ENCODE results near the gene MAP2K7.

Gene MAP2K7

DNA sequence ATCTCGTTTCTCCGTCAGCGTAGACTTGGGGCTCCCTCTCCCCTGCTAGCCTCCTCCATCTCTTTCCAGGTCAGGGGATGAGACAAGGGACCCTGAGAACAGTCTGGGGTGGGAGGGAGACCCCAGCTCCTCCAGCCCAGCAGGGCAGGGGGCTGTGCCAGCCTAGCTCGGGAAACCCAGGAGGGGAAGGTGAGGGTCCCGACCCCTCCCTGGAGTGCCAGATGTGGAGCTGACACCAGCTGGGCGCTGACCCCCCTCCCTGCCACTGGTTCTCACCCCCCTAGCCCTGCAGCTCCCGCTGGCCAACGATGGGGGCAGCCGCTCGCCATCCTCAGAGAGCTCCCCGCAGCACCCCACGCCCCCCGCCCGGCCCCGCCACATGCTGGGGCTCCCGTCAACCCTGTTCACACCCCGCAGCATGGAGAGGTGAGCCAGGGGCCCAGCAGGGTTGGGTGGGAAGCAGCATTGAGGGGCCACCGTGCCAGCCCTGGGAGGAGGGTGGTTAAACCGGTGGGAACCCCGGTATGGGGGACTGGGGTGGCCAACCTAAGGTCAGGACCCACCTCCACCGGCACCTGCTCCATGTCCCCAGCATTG is 5.9 kb downstream of the MAP2K7 start:
- H2BK5ac ChIP-seq (ENCODE audit: low read depth, low read length, poor library complexity, severe bottlenecking): no peak overlapping the region
- H3K79me1 ChIP-seq (replicated peaks; ENCODE audit: low read length, poor library complexity, severe bottlenecking): peaks cover 43% of the 10 kb centered on the region
- H2AK5ac ChIP-seq (ENCODE audit: low read length, severe bottlenecking): no peak overlapping the region
- no peak overlapping the region for H3K4ac ChIP-seq (ENCODE audit: low read depth in 1 of 2, low read length in 2 of 2)
- H3K36me3 ChIP-seq (ENCODE audit: control insufficient read depth in 1 of 2, insufficient read depth in 2 of 2, low read depth in 1 of 2, low read length in 2 of 2): peaks cover 38 to 84% of the 10 kb centered on the region in 2 experiments
- H3K4me1 ChIP-seq (ENCODE audit: control insufficient read depth, insufficient read depth, low read depth, low read length): peaks cover 31% of the 10 kb centered on the region
- no peak overlapping the region for H3K14ac ChIP-seq (ENCODE audit: low read length in 2 of 2)
- no peak overlapping the region for H2BK15ac ChIP-seq (ENCODE audit: low read depth, poor library complexity, severe bottlenecking)
- no peak overlapping the region for H3K4me3 ChIP-seq (ENCODE audit: insufficient read depth in 1 of 2, low read depth in 1 of 2, low read length in 2 of 2)
- no peak overlapping the region for H3K27ac ChIP-seq (ENCODE audit: low read length, poor library complexity, severe bottlenecking)
- no peak overlapping the region for H4K8ac ChIP-seq (ENCODE audit: low read length)
- H3K4me2 ChIP-seq (ENCODE audit: low read length, poor library complexity, severe bottlenecking): no peak overlapping the region
- H3K27me3 ChIP-seq (ENCODE audit: control insufficient read depth in 1 of 2, insufficient read depth in 1 of 2, low read length in 2 of 2): peaks cover under 1 to 2% of the 10 kb centered on the region in 2 experiments
- no peak for DNase-seq
- no peak overlapping the region for H3K18ac ChIP-seq (ENCODE audit: low read depth in 1 of 2, low read length in 2 of 2)
- no peak overlapping the region for H3K23ac ChIP-seq (ENCODE audit: low read length in 2 of 2)
- H3K9ac ChIP-seq (ENCODE audit: low read length): no peak overlapping the region
- H3K9me3 ChIP-seq (ENCODE audit: control insufficient read depth, low read length): no peaks in the 10 kb centered on the region
- H4K91ac ChIP-seq (ENCODE audit: low read length): no peak overlapping the region
- no peak overlapping the region for H2BK12ac ChIP-seq (ENCODE audit: low read length in 2 of 2)
- no peak overlapping the region for H2AFZ ChIP-seq (ENCODE audit: low read depth, low read length)
- 94% methylated on average over 15 of the region's 21 CpGs for WGBS
- H2BK120ac ChIP-seq (ENCODE audit: low read depth, low read length): no peak overlapping the region

DNA sequence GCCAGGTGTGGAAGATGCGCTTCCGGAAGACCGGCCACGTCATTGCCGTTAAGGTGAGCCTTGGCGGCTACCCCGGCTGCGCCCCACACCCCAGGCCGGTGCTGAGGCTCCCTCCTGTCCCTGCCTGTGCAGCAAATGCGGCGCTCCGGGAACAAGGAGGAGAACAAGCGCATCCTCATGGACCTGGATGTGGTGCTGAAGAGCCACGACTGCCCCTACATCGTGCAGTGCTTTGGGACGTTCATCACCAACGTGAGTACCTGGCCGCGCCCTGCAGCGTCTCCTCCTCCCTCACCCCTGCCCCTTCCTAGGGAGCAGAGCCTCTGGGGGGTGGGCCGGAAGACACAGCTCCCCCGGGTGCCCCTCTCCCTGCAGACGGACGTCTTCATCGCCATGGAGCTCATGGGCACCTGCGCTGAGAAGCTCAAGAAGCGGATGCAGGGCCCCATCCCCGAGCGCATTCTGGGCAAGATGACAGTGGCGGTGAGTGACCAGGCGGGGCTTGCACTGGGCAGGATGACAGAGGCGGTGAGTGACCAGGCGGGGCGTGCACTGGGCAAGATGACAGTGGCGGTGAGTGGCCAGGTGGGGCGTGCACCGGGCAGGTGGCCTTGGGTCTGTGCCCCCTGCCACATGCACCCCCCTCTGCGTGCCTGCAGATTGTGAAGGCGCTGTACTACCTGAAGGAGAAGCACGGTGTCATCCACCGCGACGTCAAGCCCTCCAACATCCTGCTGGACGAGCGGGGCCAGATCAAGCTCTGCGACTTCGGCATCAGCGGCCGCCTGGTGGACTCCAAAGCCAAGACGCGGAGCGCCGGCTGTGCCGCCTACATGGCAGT is 6.9 kb downstream of the MAP2K7 start:
- no peak overlapping the region for H2AFZ ChIP-seq (ENCODE audit: low read depth, low read length)
- H2AK5ac ChIP-seq (ENCODE audit: low read length, severe bottlenecking): no peak overlapping the region
- no peak overlapping the region for H2BK12ac ChIP-seq (ENCODE audit: low read length in 2 of 2)
- H3K4ac ChIP-seq (ENCODE audit: low read depth in 1 of 2, low read length in 2 of 2): no peak overlapping the region
- peaks cover 9 to 10% of the 10 kb centered on the region in 2 experiments for H3K27me3 ChIP-seq (ENCODE audit: control insufficient read depth in 1 of 2, insufficient read depth in 1 of 2, low read length in 2 of 2)
- no peak for DNase-seq
- H3K14ac ChIP-seq (ENCODE audit: low read length in 2 of 2): no peak overlapping the region
- no peak overlapping the region for H2BK15ac ChIP-seq (ENCODE audit: low read depth, poor library complexity, severe bottlenecking)
- no peak overlapping the region for H3K23ac ChIP-seq (ENCODE audit: low read length in 2 of 2)
- peaks cover 24% of the 10 kb centered on the region for H3K4me1 ChIP-seq (ENCODE audit: control insufficient read depth, insufficient read depth, low read depth, low read length)
- H3K9ac ChIP-seq (ENCODE audit: low read length): no peak overlapping the region
- no peaks in the 10 kb centered on the region for H3K9me3 ChIP-seq (ENCODE audit: control insufficient read depth, low read length)
- no peak overlapping the region for H3K4me3 ChIP-seq (ENCODE audit: insufficient read depth in 1 of 2, low read depth in 1 of 2, low read length in 2 of 2)
- H3K36me3 ChIP-seq (ENCODE audit: control insufficient read depth in 1 of 2, insufficient read depth in 2 of 2, low read depth in 1 of 2, low read length in 2 of 2): peaks cover 38 to 86% of the 10 kb centered on the region in 2 experiments
- no peak overlapping the region for H4K8ac ChIP-seq (ENCODE audit: low read length)
- WGBS: 98% methylated on average over 54 of the region's 54 CpGs
- H4K91ac ChIP-seq (ENCODE audit: low read length): no peak overlapping the region
- H3K18ac ChIP-seq (ENCODE audit: low read depth in 1 of 2, low read length in 2 of 2): no peak overlapping the region
- no peak overlapping the region for H2BK120ac ChIP-seq (ENCODE audit: low read depth, low read length)
- H3K79me1 ChIP-seq (replicated peaks; ENCODE audit: low read length, poor library complexity, severe bottlenecking): peaks cover 39% of the 10 kb centered on the region
- no peak overlapping the region for H2BK5ac ChIP-seq (ENCODE audit: low read depth, low read length, poor library complexity, severe bottlenecking)
- H3K4me2 ChIP-seq (ENCODE audit: low read length, poor library complexity, severe bottlenecking): no peak overlapping the region
- H3K27ac ChIP-seq (ENCODE audit: low read length, poor library complexity, severe bottlenecking): no peak overlapping the region

DNA sequence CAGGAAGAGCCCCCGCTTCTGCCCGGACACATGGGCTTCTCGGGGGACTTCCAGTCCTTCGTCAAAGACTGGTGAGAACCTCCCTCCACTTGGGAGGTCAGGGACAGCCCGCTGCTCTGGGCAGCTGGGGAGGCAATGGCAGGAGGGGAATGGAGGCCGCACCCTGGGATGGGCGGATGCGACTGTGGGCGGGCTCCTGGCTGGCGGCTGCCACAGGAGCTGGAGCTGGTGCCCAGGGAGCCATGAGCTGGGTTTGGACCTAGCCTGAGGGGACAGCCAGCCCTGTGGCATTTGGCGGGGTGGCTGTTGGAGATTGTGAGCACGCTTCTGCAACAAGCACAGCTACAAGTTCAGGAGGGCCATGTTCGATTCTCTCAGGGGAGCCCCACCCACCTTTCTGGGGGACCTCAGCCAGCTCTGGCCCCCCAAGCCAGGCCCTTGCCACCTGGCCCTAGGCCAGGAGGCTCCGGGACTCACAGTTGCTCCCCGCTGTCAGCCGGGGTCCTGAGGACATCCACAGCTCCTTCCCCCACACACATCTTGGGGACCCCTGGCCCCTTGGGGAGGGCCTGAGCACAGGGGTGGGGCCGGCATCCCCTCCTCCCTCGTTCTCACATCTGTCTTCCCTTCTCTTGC is 7.9 kb downstream of the MAP2K7 start:
- Histone ChIP-seq H2AFZ (ENCODE audit: low read depth, low read length) (no peak overlapping the region), H2AK5ac (ENCODE audit: low read length, severe bottlenecking) (no peak overlapping the region), H3K4me1 (ENCODE audit: control insufficient read depth, insufficient read depth, low read depth, low read length) (peaks cover 28% of the 10 kb centered on the region), H3K4ac (ENCODE audit: low read depth in 1 of 2, low read length in 2 of 2) (no peak overlapping the region), H2BK12ac (ENCODE audit: low read length in 2 of 2) (no peak overlapping the region), H3K9me3 (ENCODE audit: control insufficient read depth, low read length) (no peaks in the 10 kb centered on the region), H3K4me3 (ENCODE audit: insufficient read depth in 1 of 2, low read depth in 1 of 2, low read length in 2 of 2) (no peak overlapping the region), H2BK120ac (ENCODE audit: low read depth, low read length) (no peak overlapping the region), H3K14ac (ENCODE audit: low read length in 2 of 2) (no peak overlapping the region), H3K27ac (ENCODE audit: low read length, poor library complexity, severe bottlenecking) (no peak overlapping the region), H3K79me1 (replicated peaks; ENCODE audit: low read length, poor library complexity, severe bottlenecking) (peaks cover 34% of the 10 kb centered on the region), H3K23ac (ENCODE audit: low read length in 2 of 2) (no peak overlapping the region), H3K18ac (ENCODE audit: low read depth in 1 of 2, low read length in 2 of 2) (no peak overlapping the region), H3K9ac (ENCODE audit: low read length) (no peak overlapping the region), H2BK5ac (ENCODE audit: low read depth, low read length, poor library complexity, severe bottlenecking) (no peak overlapping the region), H4K91ac (ENCODE audit: low read length) (no peak overlapping the region), H3K27me3 (ENCODE audit: control insufficient read depth in 1 of 2, insufficient read depth in 1 of 2, low read length in 2 of 2) (peaks cover 15 to 17% of the 10 kb centered on the region in 2 experiments), H3K4me2 (ENCODE audit: low read length, poor library complexity, severe bottlenecking) (no peak overlapping the region), H3K36me3 (ENCODE audit: control insufficient read depth in 1 of 2, insufficient read depth in 2 of 2, low read depth in 1 of 2, low read length in 2 of 2) (peaks cover 34 to 77% of the 10 kb centered on the region in 2 experiments), H2BK15ac (ENCODE audit: low read depth, poor library complexity, severe bottlenecking) (no peak overlapping the region), H4K8ac (ENCODE audit: low read length) (no peak overlapping the region)
- DNase-seq: no peak
- 97% methylated on average over 18 of the region's 18 CpGs for WGBS

DNA sequence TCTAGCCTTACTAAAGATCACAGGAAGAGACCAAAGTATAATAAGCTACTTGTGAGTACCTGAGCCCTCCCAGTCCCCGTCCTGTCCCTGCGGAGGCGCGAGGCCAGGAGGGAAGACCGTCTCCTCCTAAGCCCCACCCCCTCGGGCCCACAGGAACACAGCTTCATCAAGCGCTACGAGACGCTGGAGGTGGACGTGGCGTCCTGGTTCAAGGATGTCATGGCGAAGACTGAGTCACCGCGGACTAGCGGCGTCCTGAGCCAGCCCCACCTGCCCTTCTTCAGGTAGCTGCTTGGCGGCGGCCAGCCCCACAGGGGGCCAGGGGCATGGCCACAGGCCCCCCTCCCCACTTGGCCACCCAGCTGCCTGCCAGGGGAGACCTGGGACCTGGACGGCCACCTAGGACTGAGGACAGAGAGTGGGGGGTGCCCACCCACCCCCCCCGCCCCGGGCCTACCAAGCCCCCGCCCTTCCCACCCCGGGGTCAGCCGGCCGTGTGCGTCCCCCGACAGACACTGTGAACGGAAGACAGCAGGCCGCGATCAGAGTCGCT is 8.5 kb downstream of the MAP2K7 start:
- DNase-seq: no peak
- H3K4ac ChIP-seq (ENCODE audit: low read depth in 1 of 2, low read length in 2 of 2): no peak overlapping the region
- H3K4me3 ChIP-seq (ENCODE audit: insufficient read depth in 1 of 2, low read depth in 1 of 2, low read length in 2 of 2): no peak overlapping the region
- 94% methylated on average over 28 of the region's 31 CpGs for WGBS
- H2AK5ac ChIP-seq (ENCODE audit: low read length, severe bottlenecking): no peak overlapping the region
- peaks cover 29% of the 10 kb centered on the region for H3K4me1 ChIP-seq (ENCODE audit: control insufficient read depth, insufficient read depth, low read depth, low read length)
- no peak overlapping the region for H2AFZ ChIP-seq (ENCODE audit: low read depth, low read length)
- no peaks in the 10 kb centered on the region for H3K9me3 ChIP-seq (ENCODE audit: control insufficient read depth, low read length)
- H3K14ac ChIP-seq (ENCODE audit: low read length in 2 of 2): no peak overlapping the region
- H2BK12ac ChIP-seq (ENCODE audit: low read length in 2 of 2): no peak overlapping the region
- H3K23ac ChIP-seq (ENCODE audit: low read length in 2 of 2): no peak overlapping the region
- peaks cover 33 to 74% of the 10 kb centered on the region in 2 experiments for H3K36me3 ChIP-seq (ENCODE audit: control insufficient read depth in 1 of 2, insufficient read depth in 2 of 2, low read depth in 1 of 2, low read length in 2 of 2)
- H3K79me1 ChIP-seq (replicated peaks; ENCODE audit: low read length, poor library complexity, severe bottlenecking): peaks cover 32% of the 10 kb centered on the region
- no peak overlapping the region for H2BK15ac ChIP-seq (ENCODE audit: low read depth, poor library complexity, severe bottlenecking)
- peaks cover 19 to 21% of the 10 kb centered on the region in 2 experiments for H3K27me3 ChIP-seq (ENCODE audit: control insufficient read depth in 1 of 2, insufficient read depth in 1 of 2, low read length in 2 of 2)
- H2BK5ac ChIP-seq (ENCODE audit: low read depth, low read length, poor library complexity, severe bottlenecking): no peak overlapping the region
- H3K18ac ChIP-seq (ENCODE audit: low read depth in 1 of 2, low read length in 2 of 2): no peak overlapping the region
- H4K8ac ChIP-seq (ENCODE audit: low read length): no peak overlapping the region
- no peak overlapping the region for H3K27ac ChIP-seq (ENCODE audit: low read length, poor library complexity, severe bottlenecking)
- H2BK120ac ChIP-seq (ENCODE audit: low read depth, low read length): no peak overlapping the region
- no peak overlapping the region for H4K91ac ChIP-seq (ENCODE audit: low read length)
- H3K9ac ChIP-seq (ENCODE audit: low read length): no peak overlapping the region
- no peak overlapping the region for H3K4me2 ChIP-seq (ENCODE audit: low read length, poor library complexity, severe bottlenecking)
